ENCODE measurements around the gene STYX.

DNA sequence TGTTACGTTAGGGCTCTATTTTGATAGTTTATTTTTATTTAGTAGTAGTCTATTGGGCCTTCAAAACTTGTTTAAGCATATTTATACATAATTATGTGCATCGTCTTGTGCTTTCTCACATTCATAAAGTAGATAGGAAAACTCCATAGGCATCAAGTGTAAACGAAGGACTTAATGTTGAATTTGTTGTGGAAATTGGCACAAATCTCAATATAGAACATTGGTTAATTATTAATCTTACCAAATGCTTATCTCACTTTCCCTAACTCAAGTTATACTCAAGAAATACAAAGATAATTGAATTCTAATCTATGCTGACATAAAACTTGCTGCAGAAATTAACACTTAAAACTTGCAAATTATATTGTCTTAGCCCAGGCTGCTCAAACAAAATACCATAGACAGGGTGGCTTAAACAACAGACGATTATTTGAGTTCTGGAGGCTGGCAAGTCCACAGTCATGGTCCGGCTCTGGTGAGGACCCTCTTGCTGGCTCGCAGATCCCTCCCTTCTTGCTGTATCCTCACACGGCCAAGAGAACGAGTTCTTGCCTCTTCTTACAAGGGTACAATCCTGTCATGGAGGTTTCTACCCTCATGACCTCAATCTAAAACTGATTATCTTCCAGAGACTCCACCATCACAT is 18.8 kb downstream of the STYX start:
- TF ChIP-seq ZNF274 (IDR thresholded peaks at IDR 0.05; ENCODE audit: low read depth, low read length) (no peak), JUND (IDR thresholded peaks at IDR 0.05) (no peak), RAD21 (IDR thresholded peaks at IDR 0.05; ENCODE audit: low read depth) (no peak)
- TF ChIP-seq, protein P1, sequence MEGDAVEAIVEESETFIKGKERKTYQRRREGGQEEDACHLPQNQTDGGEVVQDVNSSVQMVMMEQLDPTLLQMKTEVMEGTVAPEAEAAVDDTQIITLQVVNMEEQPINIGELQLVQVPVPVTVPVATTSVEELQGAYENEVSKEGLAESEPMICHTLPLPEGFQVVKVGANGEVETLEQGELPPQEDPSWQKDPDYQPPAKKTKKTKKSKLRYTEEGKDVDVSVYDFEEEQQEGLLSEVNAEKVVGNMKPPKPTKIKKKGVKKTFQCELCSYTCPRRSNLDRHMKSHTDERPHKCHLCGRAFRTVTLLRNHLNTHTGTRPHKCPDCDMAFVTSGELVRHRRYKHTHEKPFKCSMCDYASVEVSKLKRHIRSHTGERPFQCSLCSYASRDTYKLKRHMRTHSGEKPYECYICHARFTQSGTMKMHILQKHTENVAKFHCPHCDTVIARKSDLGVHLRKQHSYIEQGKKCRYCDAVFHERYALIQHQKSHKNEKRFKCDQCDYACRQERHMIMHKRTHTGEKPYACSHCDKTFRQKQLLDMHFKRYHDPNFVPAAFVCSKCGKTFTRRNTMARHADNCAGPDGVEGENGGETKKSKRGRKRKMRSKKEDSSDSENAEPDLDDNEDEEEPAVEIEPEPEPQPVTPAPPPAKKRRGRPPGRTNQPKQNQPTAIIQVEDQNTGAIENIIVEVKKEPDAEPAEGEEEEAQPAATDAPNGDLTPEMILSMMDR (IDR thresholded peaks at IDR 0.05 in 2 of 3, conservative IDR thresholded peaks at IDR 0.05 in 1 of 3; ENCODE audit: borderline replicate concordance in 1 of 3, insufficient read depth in 1 of 3, low read depth in 2 of 3, low read length in 2 of 3), result no peak
